NCI-H524 treated with DMSO at 0.1 percent for 48 hours (cell line): Measurements from ENCODE around the gene PHF2.

Experiments
- DNase-seq: peaks from one replicate; lab custom pipeline; 2025; lab: John Stamatoyannopoulos, UW

PHF2 gene

DNA sequence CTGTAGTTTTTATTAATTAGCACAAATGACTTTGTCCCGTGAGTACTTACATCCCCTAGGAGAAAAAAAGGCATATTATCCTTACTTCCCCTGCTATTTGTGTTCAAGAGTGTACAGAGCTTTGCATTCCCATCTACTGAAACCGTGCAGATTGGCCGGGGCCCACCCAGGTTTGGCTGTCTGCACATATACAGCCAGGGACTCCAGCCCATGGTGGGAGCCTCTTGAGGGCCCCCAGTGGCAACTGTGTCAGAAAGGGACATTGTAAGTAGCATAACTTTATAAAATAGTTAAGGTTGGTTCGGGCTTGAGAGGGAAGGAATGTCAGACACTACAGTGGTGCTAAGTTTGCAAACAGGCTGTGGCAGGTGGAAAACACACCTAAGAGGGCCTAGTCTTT lies 24.7 kb downstream of the PHF2 start:
- no peak for DNase-seq

DNA sequence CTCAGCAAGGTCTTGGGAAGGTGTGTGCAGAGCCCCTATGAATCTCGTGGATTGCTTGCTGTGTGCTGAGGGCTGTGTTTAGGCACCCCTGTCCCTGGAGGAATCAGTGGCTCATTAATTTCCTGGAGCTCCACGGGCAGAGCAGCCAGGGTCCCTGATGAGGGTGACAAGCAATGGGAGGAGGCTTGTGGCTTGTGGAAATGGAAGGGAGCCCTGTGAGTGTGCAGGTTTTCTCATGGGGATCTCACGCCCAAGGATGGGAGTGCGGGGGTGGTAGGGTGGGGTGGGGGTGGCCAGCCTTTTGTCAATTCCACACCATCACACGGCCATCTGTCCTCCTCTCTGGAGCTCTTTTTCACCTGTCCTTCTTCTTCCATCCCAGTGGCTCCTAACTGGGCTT lies 25.3 kb downstream of the PHF2 start:
- DNase-seq, result no peak

DNA sequence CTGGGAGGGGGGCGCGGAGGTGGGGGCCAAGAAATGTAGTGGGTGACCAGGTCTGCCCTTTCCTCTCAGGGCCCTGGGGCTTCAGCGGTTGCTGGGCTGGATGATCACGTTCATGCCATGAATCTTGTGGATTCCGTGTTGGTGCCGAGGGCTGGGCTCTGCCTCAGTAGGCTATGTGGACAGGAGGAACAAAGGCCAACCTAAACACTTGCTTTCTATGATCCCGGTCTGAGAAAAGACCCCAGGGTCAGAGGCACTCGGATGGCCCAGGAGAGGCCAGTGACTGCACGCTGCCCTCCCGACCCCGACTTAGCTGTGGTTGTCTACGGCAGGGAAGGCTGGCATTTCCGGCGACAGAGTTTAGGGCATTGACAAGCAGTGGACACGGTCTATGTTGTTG lies 26.6 kb downstream of the PHF2 start:
- no peak for DNase-seq

DNA sequence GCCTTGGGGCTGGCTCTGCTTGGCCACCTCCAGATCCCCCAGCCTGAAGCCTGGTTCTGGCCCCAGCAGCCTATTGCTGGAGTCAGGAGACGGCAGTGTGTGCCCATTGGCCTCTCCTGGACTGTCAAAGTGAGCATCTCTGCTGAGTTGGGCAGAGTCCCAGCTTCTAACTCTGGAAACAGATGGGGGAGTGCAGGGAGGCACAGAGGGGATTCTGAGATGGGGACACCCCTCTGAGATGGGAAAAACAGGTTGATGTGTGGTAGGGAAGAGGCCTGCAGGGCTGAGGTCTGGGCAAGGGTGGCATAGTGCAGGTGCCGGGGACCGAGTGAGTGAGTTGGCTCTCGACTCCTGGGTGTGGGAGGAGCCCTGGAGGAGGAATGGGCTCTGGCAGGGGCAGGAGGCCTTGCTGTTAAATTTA lies 27.5 kb downstream of the PHF2 start:
- no peak for DNase-seq

DNA sequence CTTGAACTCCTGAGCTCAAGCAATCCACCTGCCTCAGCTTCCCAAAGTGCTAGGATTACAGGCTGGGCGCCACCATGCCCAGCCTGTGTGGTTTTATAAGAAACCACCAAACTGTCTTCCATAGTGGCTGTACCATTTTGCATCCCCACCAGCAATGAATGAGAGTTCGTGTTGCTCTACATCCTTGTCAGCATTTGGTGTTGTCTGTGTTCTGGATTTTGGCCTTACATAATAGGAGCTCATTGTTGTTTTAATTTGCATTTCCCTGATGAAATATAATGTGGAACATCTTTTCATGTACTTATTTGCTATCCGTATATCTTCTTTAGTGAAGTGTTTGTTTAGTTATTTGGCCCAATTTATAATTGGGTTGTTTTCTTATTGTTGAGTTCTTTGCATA lies 29.8 kb downstream of the PHF2 start:
- DNase-seq, result no peak

DNA sequence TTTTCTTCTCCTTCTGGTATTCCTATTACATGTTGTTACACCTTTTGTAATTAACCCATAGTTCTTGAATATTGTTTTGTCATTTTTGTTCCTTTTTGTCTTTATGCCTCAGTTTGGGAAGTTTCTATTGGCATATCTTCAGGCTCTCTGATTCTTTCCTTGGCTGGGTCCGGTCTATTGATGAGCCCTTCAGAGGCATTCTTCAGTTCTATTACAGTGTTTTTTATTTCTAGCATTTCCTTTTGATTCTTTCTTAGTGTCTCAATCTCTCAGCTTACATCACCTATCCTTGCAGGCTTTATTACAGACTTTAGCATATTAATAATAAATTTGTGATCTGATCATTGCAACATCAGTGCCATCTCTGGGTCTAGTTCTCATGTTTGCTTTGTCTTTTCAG lies 33.8 kb downstream of the PHF2 start:
- DNase-seq, result no peak

DNA sequence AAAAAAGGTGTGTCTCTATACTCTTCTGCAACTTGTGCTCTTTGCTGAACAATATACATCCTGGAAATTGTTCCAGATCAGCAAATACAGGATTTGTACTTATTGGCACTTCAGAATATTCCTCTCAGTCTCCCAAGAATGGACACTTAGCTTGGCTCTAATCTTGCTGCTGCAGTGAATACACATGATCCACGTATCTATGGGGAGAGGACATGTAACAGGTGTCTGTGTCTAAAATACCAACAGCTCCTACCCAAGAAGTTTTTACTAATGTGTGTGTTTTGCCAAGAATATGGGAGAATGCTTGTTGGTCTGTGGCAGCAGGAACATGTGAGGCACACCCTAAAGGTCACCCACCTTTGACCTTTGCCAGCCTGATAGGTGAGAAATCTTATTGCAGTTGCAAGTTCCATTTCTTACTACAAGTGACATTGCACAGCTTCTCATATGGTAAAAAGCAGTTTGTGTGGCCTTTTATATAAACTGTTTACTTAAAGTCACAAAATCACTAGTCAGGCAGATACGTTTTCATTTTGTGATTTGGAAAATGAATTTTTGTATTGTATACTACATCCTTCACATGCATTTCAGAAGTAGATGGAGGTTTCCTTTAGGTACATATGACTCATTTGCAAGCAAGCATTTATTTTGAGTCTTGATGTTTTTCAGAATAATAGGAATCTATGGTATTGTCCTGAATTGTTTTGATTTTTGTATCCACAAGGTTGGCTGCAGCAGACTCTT lies 35.8 kb downstream of the PHF2 start:
- no peak for DNase-seq

DNA sequence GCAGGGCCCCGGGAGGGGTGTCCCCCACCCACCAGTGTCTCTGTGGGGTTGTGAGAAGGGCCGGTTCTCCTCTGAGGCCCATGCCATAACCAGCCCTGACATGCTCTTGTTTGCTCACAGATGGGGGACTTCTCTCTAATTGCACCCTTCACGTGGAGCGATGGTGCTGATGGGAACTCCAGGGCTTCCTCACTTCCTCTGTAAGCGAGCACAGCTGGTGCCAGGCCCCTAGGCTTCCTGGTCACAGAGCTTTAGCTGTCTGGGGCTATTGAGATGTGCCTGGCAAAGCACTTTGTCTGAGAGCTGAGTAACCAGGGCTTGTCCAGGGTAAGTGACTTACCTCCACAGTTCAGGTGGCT lies 36.4 kb downstream of the PHF2 start:
- DNase-seq, result no peak

DNA sequence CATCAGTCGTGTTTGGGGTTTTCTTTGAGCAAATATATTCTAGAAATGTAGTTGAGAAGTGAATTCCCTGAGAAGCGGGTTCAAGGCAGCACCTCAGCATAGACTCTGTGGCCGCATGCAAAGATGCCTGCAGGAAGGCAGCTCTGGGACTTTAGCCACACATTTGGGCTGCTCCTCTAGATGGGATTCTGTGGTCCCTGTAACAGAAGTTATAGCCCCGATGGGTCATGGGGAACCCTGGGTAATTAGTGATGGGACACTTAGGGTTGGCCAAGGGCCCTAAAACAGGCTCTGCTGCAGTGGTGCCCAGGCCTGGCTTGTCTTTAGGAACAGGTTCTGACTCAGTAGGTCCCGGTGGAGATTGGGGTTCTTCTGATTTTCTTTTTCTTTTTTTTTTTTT lies 36.8 kb downstream of the PHF2 start:
- DNase-seq, result no peak

DNA sequence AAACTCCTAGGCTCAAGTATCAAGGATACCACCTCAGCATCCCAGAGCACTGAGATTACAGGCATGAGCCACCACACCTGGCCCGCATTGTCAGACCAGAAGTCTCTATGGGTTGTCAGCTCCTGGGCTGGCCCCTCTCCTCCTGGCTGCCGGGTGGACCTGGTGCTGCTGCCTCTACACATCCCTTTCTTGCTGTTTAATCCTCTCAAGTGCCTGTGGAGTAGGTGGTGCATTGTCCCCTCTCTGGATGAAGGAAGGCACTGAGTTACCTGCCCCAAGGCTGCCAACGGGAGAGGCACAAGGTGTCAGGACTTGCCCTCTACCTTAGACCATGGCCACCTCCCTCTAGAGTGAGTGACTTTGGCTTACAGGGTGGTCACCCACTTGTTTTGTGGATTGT lies 37.4 kb downstream of the PHF2 start:
- DNase-seq, result no peak

DNA sequence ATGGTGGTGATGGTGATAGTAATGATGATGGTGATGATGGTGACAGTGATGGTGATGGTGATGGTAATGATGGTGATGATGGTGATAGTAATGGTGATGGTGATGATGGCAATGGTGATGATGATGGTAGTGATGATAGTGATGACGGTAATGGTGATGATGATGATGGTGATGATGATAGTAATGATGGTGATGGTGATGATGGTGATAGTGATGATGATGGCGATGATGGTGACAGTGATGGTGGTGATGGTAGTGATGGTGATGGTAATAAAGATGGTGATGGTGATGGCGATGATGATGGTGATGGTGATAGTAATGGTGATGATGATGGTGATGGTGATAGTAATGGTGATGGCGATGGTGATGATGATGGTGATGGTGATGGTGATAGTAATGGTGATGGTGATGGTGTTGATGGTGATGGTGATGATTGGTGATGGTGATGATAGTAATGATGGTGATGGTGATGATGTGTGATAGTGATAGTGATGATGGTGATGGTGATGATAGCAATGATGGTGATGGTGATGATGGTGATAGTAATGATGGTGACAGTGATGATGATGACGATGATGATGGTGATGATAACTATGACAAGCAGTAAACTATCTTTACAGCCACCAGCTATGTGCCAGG lies 38.6 kb downstream of the PHF2 start:
- DNase-seq, result no peak

DNA sequence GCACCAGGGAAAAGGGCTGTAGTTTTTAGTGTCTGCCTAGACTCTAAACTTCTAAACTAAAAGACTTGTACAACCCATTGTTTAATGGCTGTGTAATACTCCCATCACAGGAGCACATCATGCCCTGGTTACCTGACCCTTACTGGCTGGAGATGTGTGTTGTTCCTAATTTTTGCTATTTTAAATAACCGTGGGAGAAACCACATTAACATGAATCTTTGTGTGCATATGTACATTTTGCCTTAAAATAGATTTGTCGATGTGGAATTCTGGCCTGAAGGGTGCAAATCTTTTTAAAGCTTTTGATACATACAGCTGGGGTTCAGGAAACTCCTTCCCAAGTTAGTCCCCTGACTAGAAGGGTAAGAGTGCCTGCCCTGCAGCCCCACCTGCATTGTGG lies 39.7 kb downstream of the PHF2 start:
- no peak for DNase-seq

DNA sequence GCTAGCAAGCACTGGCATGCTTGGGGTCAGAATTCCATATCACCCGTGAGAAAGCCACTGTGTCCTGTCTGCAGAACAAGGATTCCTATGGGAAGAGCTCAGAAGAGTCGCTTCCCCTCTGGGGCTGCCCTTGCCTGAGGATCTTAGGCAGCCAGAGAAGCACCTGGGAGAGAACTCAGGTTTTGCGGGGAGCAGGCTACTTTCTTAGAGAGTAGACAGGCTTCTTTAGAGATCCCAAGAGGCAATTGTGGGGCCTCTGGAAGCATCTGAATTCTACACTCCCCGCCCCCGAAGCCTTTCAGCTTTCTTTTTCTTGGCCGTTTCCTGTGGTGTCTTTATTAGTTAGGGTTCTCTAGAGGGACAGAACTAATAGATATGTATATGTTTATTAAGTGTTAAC lies 40.9 kb downstream of the PHF2 start:
- DNase-seq, result no peak

DNA sequence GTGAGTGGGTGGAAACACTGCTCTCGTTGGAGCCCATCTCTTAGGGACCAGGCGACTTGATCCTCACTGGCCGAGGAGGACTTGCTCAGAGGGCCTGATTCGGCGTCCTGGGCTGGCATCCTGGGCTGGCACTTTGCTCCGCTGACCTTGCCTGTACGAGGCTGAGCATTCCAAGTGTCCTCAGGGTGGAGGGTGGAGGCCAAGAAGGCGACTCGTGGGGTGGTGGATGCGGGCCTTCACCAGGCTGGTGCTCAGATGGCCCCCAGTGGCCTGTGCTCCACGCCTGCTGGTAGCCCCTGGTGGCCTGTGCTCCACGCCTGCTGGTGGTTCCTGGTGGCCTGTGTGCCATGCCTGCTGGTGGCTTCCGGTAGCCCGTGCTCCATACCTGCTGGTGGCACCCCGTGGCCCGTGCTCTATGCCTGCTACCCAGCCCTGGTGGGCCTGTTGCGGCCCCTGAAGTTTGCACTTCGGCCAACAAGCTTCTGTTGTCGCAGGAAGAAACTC lies 42.9 kb downstream of the PHF2 start:
- DNase-seq, result no peak

DNA sequence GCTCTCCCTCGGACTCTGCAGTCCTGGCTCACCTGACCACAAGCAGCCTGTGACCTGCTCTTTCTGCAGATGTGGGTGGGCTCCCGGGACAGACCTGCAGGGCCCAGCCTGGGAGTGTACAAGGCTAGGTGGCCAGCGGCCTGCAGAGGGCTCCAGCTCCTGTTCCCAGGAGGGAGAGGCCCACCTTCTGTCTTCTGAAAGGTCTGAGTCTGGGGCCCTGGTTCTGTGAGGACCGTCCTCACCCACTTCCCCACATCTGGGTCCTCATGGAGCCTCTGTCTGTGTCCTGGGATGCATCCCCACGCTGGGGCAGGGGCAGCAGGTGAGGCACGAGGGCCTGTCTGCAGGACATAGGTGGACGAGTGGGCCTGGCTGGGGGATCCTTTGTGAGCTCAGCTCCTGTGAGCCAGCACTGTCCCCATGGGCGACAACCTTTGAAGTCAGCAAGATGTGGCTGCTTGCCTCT lies 43.7 kb downstream of the PHF2 start:
- no peak for DNase-seq

DNA sequence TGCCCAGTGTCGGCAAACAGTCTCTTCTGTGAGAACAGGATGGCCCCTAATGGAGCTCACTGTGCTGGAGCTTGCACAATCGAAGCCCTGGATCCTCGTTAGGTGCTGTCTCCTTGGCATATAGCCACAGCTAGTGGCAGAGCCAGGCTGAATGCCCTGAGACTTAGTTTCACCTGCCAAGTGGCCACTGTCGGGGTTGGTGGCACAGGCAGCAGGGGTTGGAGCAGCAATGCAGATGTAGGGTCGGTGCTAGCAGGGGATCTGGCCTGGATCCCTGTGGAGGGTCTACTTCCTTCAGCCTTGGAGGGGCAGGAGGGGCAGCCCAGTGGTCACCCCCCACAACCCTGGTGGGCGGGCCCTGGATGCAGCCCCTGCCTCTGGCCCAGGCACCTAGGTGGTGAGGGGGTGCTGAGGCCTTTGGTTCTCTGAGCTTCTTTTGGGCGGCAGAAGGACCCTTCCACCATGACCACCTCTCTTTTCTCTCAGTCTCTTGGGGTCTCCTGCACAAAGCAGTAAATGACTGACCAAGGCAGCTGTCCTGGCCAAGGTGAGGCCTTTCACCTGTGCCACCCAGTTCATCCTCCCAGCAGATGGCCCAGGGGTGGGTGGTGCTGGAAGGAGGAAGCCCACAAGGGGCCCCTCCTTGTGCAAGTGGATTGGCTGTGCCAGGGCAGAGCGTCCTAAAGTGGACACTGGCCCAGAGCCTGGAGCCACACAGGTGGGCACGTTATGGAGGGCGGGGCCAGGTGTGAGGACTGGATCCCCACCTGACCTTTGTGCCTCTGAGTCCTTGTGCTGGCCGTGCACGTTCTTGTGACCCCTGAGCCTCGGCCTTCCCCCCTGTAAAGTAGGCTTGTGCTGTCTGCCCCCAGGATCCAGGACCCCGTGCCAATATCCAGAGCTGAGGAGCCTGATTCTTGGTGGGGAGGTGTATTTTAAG lies 44.8 kb downstream of the PHF2 start:
- DNase-seq, result no peak

DNA sequence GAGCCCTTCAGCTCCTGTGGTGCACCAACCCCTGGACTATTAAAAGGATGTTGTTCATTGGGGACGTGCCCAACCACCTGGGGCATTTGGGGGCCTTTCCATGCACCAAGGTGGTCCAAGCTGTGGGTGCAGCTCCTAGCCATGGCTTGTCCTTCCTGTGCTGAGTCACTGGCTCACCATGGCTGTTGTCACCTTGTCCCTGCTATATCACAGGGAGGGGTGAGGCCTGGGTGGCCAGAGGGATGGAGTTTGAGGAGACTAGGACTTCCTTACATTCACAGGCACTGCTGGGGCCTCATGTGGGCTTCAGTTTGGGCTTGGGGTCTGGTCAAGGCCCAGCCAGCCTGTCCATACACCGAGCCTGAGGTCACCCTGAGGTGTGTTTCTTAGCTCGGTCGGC lies 45.5 kb downstream of the PHF2 start:
- no peak for DNase-seq

DNA sequence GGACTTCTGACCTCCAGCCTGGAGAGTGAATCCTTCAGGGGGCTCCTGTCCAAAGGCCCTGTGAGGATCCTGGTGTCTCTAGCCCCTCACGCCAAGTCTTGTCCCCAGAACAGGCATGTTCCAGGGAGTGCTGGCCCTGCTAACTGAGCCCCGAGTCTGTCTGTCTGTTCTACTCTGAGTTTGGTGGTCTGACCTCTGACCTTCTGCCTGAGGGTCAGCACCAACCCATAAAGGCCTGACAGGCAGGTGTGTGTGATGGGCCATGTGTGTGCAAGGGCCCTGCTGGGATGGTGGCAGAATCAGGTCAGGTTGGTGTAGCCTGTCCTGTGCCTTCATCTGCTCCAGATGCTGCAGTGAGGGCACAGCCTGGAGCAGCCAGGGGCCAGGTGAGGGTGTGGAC lies 46.3 kb downstream of the PHF2 start:
- no peak for DNase-seq

DNA sequence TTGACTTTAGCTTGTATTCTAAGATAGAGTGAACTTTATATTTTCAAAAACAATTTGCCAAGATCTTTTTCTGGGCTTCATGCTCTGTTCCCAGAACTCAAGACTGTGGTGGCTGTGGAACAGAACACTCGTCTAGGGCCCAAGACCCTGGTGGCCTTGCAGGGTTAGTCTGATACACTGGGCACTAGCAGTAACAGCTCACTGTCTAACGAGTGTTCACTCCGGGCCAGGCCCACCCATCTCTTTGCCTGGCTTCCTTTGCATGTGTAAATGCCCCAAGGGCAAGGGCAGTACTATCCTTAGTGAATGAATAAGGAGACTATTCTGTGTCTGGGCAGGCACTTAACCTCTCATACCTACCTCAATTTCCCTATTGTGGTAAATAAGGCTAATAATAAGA lies 47.4 kb downstream of the PHF2 start:
- DNase-seq, result no peak

DNA sequence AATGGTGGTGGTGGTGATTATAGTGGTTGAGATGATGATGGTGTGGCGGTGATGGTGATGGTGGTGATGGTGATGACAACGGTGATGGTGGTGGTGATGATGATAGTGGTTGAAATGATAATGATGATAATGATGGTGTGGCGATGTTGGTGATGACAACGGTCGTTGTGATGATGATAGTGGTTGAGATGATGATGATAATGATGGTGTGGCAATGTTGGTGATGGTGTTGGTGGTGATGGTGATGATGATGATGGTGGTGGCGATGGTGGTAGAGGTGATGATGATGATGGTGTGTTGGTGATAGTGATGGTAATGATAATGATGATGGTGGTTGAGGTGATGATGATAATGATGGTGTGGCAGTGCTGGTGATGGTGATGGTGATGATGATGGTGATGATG lies 48.0 kb downstream of the PHF2 start:
- DNase-seq, result no peak

DNA sequence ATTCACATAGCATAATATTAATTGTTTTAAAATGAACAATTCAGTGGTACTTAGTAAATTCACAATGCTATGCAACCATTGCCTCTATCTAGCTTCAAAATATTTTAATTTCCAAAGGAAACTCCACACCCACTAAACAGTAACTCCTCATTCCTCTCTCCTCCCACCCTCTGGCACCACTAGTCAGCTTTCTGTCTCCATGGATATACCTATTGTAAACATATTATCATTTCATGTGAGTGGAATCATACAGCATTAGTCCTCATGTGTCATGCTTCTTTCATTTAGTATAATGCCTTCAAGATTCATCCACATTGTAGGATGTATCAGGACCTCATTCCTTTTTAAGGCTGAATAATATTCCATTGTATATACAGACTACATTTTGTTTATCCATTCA lies 48.6 kb downstream of the PHF2 start:
- DNase-seq, result no peak

DNA sequence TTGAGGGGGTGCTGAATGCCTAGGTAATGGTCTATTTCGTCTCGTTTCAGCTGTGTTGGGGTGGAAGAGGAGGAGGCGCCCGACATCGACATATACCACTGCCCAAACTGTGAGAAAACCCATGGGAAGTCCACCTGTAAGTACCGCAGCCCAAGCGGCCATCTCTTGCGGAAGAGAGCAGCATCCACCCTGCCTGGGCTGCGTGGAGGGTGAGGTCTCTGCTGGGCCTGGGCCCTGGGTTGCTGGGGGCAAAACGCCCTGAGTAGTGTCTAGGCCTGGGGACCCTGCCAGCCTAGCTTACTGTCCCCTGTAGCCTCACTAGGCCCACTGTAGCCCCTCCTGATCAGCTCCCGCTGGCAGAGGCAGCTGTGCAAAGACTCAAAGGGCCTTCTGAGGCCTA lies 53.5 kb downstream of the PHF2 start:
- DNase-seq, result no peak
